Measurements from ENCODE around the gene ARG2.

The ARG2 gene

GRCh38 chr14:67619446-67620216 lies at the start of gene ARG2:
ARG2 (plus strand) TSS chr14:67619920; CDS start chr14:67619978, 58 bp downstream.
- Mint-ChIP-seq H3K27ac (peak within 1 kb of the TSS; percentile 96), H3K36me3 (no peaks in the 10 kb centered on the region), H3K27me3 (no peaks in the 10 kb centered on the region), H3K4me3 (peak within 1 kb of the TSS; percentile 90), H3K9me3 (no peaks in the 10 kb centered on the region), H3K4me1 (peaks cover 17% of the 10 kb centered on the region)
- peak; percentile 97 to 98 for DNase-seq (ENCODE audit: low spot score in 2 of 2)
- ATAC-seq (ENCODE audit: low read depth) = peak; percentile 89

- H3K27ac Mint-ChIP-seq = no peak overlapping the region
- no peak overlapping the region for H3K4me3 Mint-ChIP-seq
- ATAC-seq (ENCODE audit: low read depth) (no peak), DNase-seq (ENCODE audit: low spot score in 2 of 2) (no peak)
- no peaks in the 10 kb centered on the region for H3K36me3 Mint-ChIP-seq
- H3K4me1 Mint-ChIP-seq = peaks cover 7% of the 10 kb centered on the region
- peaks cover 12% of the 10 kb centered on the region for H3K27me3 Mint-ChIP-seq
- no peaks in the 10 kb centered on the region for H3K9me3 Mint-ChIP-seq
Observed at GRCh38 chr14:67570453-67570852, 49.3 kb upstream of the ARG2 start.

- Mint-ChIP-seq H3K4me3 (no peak overlapping the region), H3K36me3 (no peaks in the 10 kb centered on the region), H3K27ac (no peak overlapping the region), H3K27me3 (peaks cover 12% of the 10 kb centered on the region), H3K4me1 (peaks cover 7% of the 10 kb centered on the region), H3K9me3 (no peaks in the 10 kb centered on the region)
- DNase-seq (ENCODE audit: low spot score in 2 of 2) (peak; percentile 62 to 72), ATAC-seq (ENCODE audit: low read depth) (peak; percentile 96)
Observed at GRCh38 chr14:67571275-67571990, 48.3 kb upstream of the ARG2 start.

- Mint-ChIP-seq H3K4me3 (no peak overlapping the region), H3K27ac (no peak overlapping the region), H3K27me3 (peaks cover 12% of the 10 kb centered on the region), H3K9me3 (no peaks in the 10 kb centered on the region), H3K36me3 (no peaks in the 10 kb centered on the region), H3K4me1 (peaks cover 7% of the 10 kb centered on the region)
- ATAC-seq (ENCODE audit: low read depth) (no peak), DNase-seq (ENCODE audit: low spot score in 2 of 2) (no peak)
Observed at GRCh38 chr14:67571991-67572323, 47.8 kb upstream of the ARG2 start.

GRCh38 chr14:67572608-67573007 lies 47.1 kb upstream of the ARG2 start:
- DNase-seq (ENCODE audit: low spot score in 2 of 2) = no peak
- Mint-ChIP-seq H3K36me3 (no peaks in the 10 kb centered on the region), H3K9me3 (no peaks in the 10 kb centered on the region), H3K4me1 (peaks cover 4% of the 10 kb centered on the region), H3K27ac (no peak overlapping the region), H3K4me3 (no peak overlapping the region), H3K27me3 (peaks cover 9% of the 10 kb centered on the region)
- no peak for ATAC-seq (ENCODE audit: low read depth)

- no peak overlapping the region for H3K27ac Mint-ChIP-seq
- peaks cover 9% of the 10 kb centered on the region for H3K27me3 Mint-ChIP-seq
- no peak overlapping the region for H3K4me3 Mint-ChIP-seq
- no peaks in the 10 kb centered on the region for H3K36me3 Mint-ChIP-seq
- ATAC-seq (ENCODE audit: low read depth) (no peak), DNase-seq (ENCODE audit: low spot score in 2 of 2) (no peak)
- H3K9me3 Mint-ChIP-seq = no peaks in the 10 kb centered on the region
- peaks cover 4% of the 10 kb centered on the region for H3K4me1 Mint-ChIP-seq
Observed at GRCh38 chr14:67573228-67574010, 46.3 kb upstream of the ARG2 start.

- no peak for ATAC-seq (ENCODE audit: low read depth)
- peaks cover 4% of the 10 kb centered on the region for H3K4me1 Mint-ChIP-seq
- no peak overlapping the region for H3K4me3 Mint-ChIP-seq
- no peak for DNase-seq (ENCODE audit: low spot score in 2 of 2)
- H3K9me3 Mint-ChIP-seq = no peaks in the 10 kb centered on the region
- H3K27me3 Mint-ChIP-seq = peaks cover 9% of the 10 kb centered on the region
- H3K27ac Mint-ChIP-seq = no peak overlapping the region
- no peaks in the 10 kb centered on the region for H3K36me3 Mint-ChIP-seq
Observed at GRCh38 chr14:67574156-67574555, 45.6 kb upstream of the ARG2 start.

- Mint-ChIP-seq H3K36me3 (no peaks in the 10 kb centered on the region), H3K9me3 (no peaks in the 10 kb centered on the region)
Observed at GRCh38 chr14:67574806-67575205, 44.9 kb upstream of the ARG2 start.

GRCh38 chr14:67575684-67576083 lies 44.0 kb upstream of the ARG2 start:
- H3K36me3 Mint-ChIP-seq = no peaks in the 10 kb centered on the region
- ATAC-seq (ENCODE audit: low read depth) = no peak

More at GRCh38 chr14:67574806-67575205, 44.9 kb upstream of the ARG2 start:
- H3K27ac Mint-ChIP-seq = no peak overlapping the region
- ATAC-seq (ENCODE audit: low read depth) (no peak), DNase-seq (ENCODE audit: low spot score in 2 of 2) (no peak)
- H3K4me1 Mint-ChIP-seq = peaks cover 4% of the 10 kb centered on the region
- H3K4me3 Mint-ChIP-seq = no peak overlapping the region
- peaks cover 9% of the 10 kb centered on the region for H3K27me3 Mint-ChIP-seq

GRCh38 chr14:67576216-67576955 lies 43.3 kb upstream of the ARG2 start:
- ATAC-seq (ENCODE audit: low read depth) (no peak), DNase-seq (ENCODE audit: low spot score in 2 of 2) (no peak)
- peaks cover 1% of the 10 kb centered on the region for H3K4me1 Mint-ChIP-seq
- H3K27me3 Mint-ChIP-seq = peaks cover 3% of the 10 kb centered on the region
- no peak overlapping the region for H3K27ac Mint-ChIP-seq
- no peak overlapping the region for H3K4me3 Mint-ChIP-seq
- no peaks in the 10 kb centered on the region for H3K36me3 Mint-ChIP-seq
- no peaks in the 10 kb centered on the region for H3K9me3 Mint-ChIP-seq

More at GRCh38 chr14:67575684-67576083, 44.0 kb upstream of the ARG2 start:
- DNase-seq (ENCODE audit: low spot score in 2 of 2) = no peak
- Mint-ChIP-seq H3K9me3 (no peaks in the 10 kb centered on the region), H3K27ac (no peak overlapping the region), H3K27me3 (peaks cover 6% of the 10 kb centered on the region), H3K4me3 (no peak overlapping the region), H3K4me1 (peaks cover 4% of the 10 kb centered on the region)

- no peaks in the 10 kb centered on the region for H3K9me3 Mint-ChIP-seq
- no peaks in the 10 kb centered on the region for H3K36me3 Mint-ChIP-seq
- DNase-seq (ENCODE audit: low spot score in 2 of 2) (no peak), ATAC-seq (ENCODE audit: low read depth) (no peak)
- H3K4me3 Mint-ChIP-seq = no peak overlapping the region
- H3K4me1 Mint-ChIP-seq = no peaks in the 10 kb centered on the region
- no peak overlapping the region for H3K27ac Mint-ChIP-seq
- H3K27me3 Mint-ChIP-seq = peaks cover 2% of the 10 kb centered on the region
Observed at GRCh38 chr14:67577181-67577808, 42.4 kb upstream of the ARG2 start.

GRCh38 chr14:67577909-67578749 lies 41.6 kb upstream of the ARG2 start:
- Mint-ChIP-seq H3K9me3 (no peaks in the 10 kb centered on the region), H3K4me3 (no peak overlapping the region), H3K27me3 (peaks cover 2% of the 10 kb centered on the region), H3K27ac (no peak overlapping the region), H3K4me1 (no peaks in the 10 kb centered on the region), H3K36me3 (no peaks in the 10 kb centered on the region)
- DNase-seq (ENCODE audit: low spot score in 2 of 2) = no peak
- no peak for ATAC-seq (ENCODE audit: low read depth)
